Smooth muscle cell (in vitro differentiated cells): ENCODE results near the gene IPO9. TPM values are rescaled to one million over a fixed set of nuclear protein-coding genes. Genes with fewer than 3 reads are reported as not detected.

Source experiments
- DNase-seq: peaks from one replicate; lab custom pipeline; 2025; ENCODE audit not compliant: unreplicated experiment; lab: John Stamatoyannopoulos, UW
- H2AFZ ChIP-seq: fragments of 200-600 bp; sonication (generic); 2 replicates; pipeline ENCODE4 v1.6.0; 2016; ENCODE audit warnings: antibody characterized with exemption, low read depth, mild to moderate bottlenecking
- H3F3A ChIP-seq: fragments of 200-600 bp; sonication (generic); 2 replicates; pipeline ENCODE4 v1.6.0; 2017; ENCODE audit warnings: antibody characterized with exemption, low read depth
- H3K27ac ChIP-seq: fragments of 200-600 bp; sonication (generic); 2 replicates; pipeline ENCODE4 v1.5.1; 2016; ENCODE audit warnings: low read depth, mild to moderate bottlenecking
- H3K27me3 ChIP-seq: fragments of 200-600 bp; sonication (generic); 2 replicates; pipeline ENCODE4 v1.6.1; 2016; ENCODE audit warnings: low read depth, mild to moderate bottlenecking
- H3K36me3 ChIP-seq: fragments of 200-600 bp; sonication (generic); 2 replicates; pipeline ENCODE4 v1.5.1; 2016; ENCODE audit warnings: low read depth
- H3K4me1 ChIP-seq: fragments of 200-600 bp; sonication (generic); 2 replicates; pipeline ENCODE4 v1.5.1; 2016; ENCODE audit warnings: low read depth
- H3K4me2 ChIP-seq: fragments of 200-600 bp; sonication (generic); 2 replicates; pipeline ENCODE4 v1.6.0; 2016; ENCODE audit warnings: mild to moderate bottlenecking
- H3K4me3 ChIP-seq: fragments of 200-600 bp; sonication (generic); 2 replicates; pipeline ENCODE4 v1.5.1; 2016; ENCODE audit warnings: mild to moderate bottlenecking
- H3K79me2 ChIP-seq: fragments of 200-600 bp; sonication (generic); 2 replicates; pipeline ENCODE4 v1.6.0; 2016; ENCODE audit warnings: low read depth, mild to moderate bottlenecking
- H3K9ac ChIP-seq: fragments of 200-600 bp; sonication (generic); 2 replicates; pipeline ENCODE4 v1.6.0; 2016; ENCODE audit warnings: low read depth
- H3K9me3 ChIP-seq: fragments of 200-600 bp; sonication (generic); replicated peaks from 2 replicates; pipeline ENCODE4 v1.5.1; 2016; ENCODE audit warnings: low read depth
- H4K20me1 ChIP-seq: fragments of 200-600 bp; sonication (generic); 2 replicates; pipeline ENCODE4 v1.6.0; 2016; ENCODE audit warnings: low read depth
- CTCF ChIP-seq: fragments of 200-600 bp; sonication (generic); IDR thresholded peaks from 2 replicates; pipeline ENCODE4 v1.5.1; 2017; ENCODE audit warnings: borderline replicate concordance, mild to moderate bottlenecking, antibody characterized with exemption; ENCODE audit not compliant: insufficient read depth, poor library complexity, severe bottlenecking
- WGBS: methylation state at CpG from one replicate; pipeline ENCODE4 v1.1.7; 2016; ENCODE audit warnings: low lambda C conversion rate; 5-methylcytosine and 5-hydroxymethylcytosine counted together
- polyA plus RNA-seq: library from polyadenylated mRNA; unstranded; fragments of >200 nt; fragmentation: Nextera tagmentation; extraction: Ambion mirVana; gene quantifications from 2 replicates; pipeline ENCODE4 v1.2.1, GENCODE V29; 2016
- total RNA-seq: library from RNA; depleted of rRNA; stranded (reverse); fragments of >200 nt; gene quantifications from 2 replicates; pipeline ENCODE4 v1.2.3, GENCODE V29; 2014

Gene IPO9
- total and polyA plus RNA-seq, 2 experiments from 2014 or later, result 24.9 to 43.6 TPM

GRCh38 chr1:201876148-201876818 is 47.3 kb downstream of the IPO9 start:
- Histone ChIP-seq H3K9ac (no peak overlapping the region), H3K79me2 (no peaks in the 10 kb centered on the region), H3K9me3 (no peaks in the 10 kb centered on the region), H3K4me3 (no peak overlapping the region), H4K20me1 (no peaks in the 10 kb centered on the region), H2AFZ (no peak overlapping the region), H3K4me2 (no peak overlapping the region), H3K4me1 (no peaks in the 10 kb centered on the region), H3K27ac (no peak overlapping the region), H3K27me3 (no peaks in the 10 kb centered on the region), H3F3A (no peaks in the 10 kb centered on the region), H3K36me3 (peaks cover 16% of the 10 kb centered on the region)
- no peak for DNase-seq
- peak; percentile 19 for TF ChIP-seq CTCF
- WGBS, result 87% methylated on average over 8 of the region's 8 CpGs

- Histone ChIP-seq H3K9ac (no peak overlapping the region), H3K4me2 (no peak overlapping the region), H3K9me3 (no peaks in the 10 kb centered on the region), H2AFZ (no peak overlapping the region), H3K27me3 (no peaks in the 10 kb centered on the region), H4K20me1 (no peaks in the 10 kb centered on the region), H3F3A (no peaks in the 10 kb centered on the region), H3K36me3 (no peaks in the 10 kb centered on the region), H3K27ac (no peak overlapping the region), H3K4me1 (no peaks in the 10 kb centered on the region), H3K79me2 (no peaks in the 10 kb centered on the region), H3K4me3 (no peak overlapping the region)
- peak; percentile 61 for TF ChIP-seq CTCF
- DNase-seq, result no peak
- WGBS, result 61% methylated on average over 6 of the region's 6 CpGs
Measured at GRCh38 chr1:201877877-201878401, 49.0 kb downstream of the IPO9 start.

- H3F3A ChIP-seq, result no peaks in the 10 kb centered on the region
- TF ChIP-seq CTCF, result no peak
- H3K79me2 ChIP-seq, result no peaks in the 10 kb centered on the region
- no peaks in the 10 kb centered on the region for H3K36me3 ChIP-seq
- no peaks in the 10 kb centered on the region for H3K9me3 ChIP-seq
- H2AFZ ChIP-seq, result no peak overlapping the region
- H3K4me1 ChIP-seq, result no peaks in the 10 kb centered on the region
- no peak overlapping the region for H3K9ac ChIP-seq
- H3K27ac ChIP-seq, result no peak overlapping the region
- no peaks in the 10 kb centered on the region for H3K27me3 ChIP-seq
- no peaks in the 10 kb centered on the region for H4K20me1 ChIP-seq
- H3K4me3 ChIP-seq, result no peak overlapping the region
- no peak overlapping the region for H3K4me2 ChIP-seq
- DNase-seq, result no peak
- 86% methylated on average over 6 of the region's 6 CpGs for WGBS
Measured at GRCh38 chr1:201880928-201881571, 52.1 kb downstream of the IPO9 start.
